Activated CD4-positive, alpha-beta memory T cell treated with anti-CD3 and anti-CD28 coated beads, Interleukin-2, amount 10 ng/mL, durations not matched to agents 7 days and 5 days (primary cell): ENCODE measurements around the gene NUDT8. TPM values are rescaled to one million over a fixed set of nuclear protein-coding genes. Genes with fewer than 3 reads are reported as not detected.

Experiments
- CTCF ChIA-PET: fragments of 350-600 bp; sonication (Branson Sonifier 250); formaldehyde crosslinking; loops from one replicate; lab custom pipeline; 2021; ENCODE audit warnings: antibody characterized with exemption, inconsistent platforms; lab: Charles Lee
- POLR2A ChIA-PET: fragments of 350-600 bp; sonication (Branson Sonifier 250); formaldehyde crosslinking; loops from one replicate; lab custom pipeline; 2021; ENCODE audit warnings: antibody characterized with exemption; lab: Charles Lee
- DNase-seq: peaks from one replicate; pipeline ENCODE4 v3.0.0-alpha.2; 2020
- H3K27ac Mint-ChIP-seq: one replicate; pipeline ENCODE4 v1.8.0; 2021; ENCODE audit warnings: mild to moderate bottlenecking, mixed read lengths
- H3K27me3 Mint-ChIP-seq: one replicate; pipeline ENCODE4 v1.8.0; 2021; ENCODE audit warnings: mixed read lengths
- H3K36me3 Mint-ChIP-seq: one replicate; pipeline ENCODE4 v1.8.0; 2021; ENCODE audit warnings: low read depth, mixed read lengths
- H3K4me1 Mint-ChIP-seq: one replicate; pipeline ENCODE4 v1.8.0; 2021; ENCODE audit warnings: mixed read lengths
- H3K4me3 Mint-ChIP-seq: one replicate; pipeline ENCODE4 v1.8.0; 2021; ENCODE audit warnings: mild to moderate bottlenecking, mixed read lengths
- H3K9me3 Mint-ChIP-seq: one replicate; pipeline ENCODE4 v1.8.0; 2021; ENCODE audit warnings: mixed read lengths
- total RNA-seq, 2 experiments: library from RNA; stranded (reverse); gene quantifications; one replicate each; pipeline ENCODE4 v1.2.3, GENCODE V29; 2021

NUDT8 gene
- total RNA-seq, 2 experiments from 2014 or later: 9.3 to 10.8 TPM

- H3K36me3 Mint-ChIP-seq: peaks cover 29% of the 10 kb centered on the region
- POLR2A ChIA-PET: interaction anchor here (0.8 to 1.7 kb wide), 6 partner anchors 24 to 231 kb away, joined by 3 to 7 read pairs (median 3); partner anchors contain the start of gene ACY3
- H3K4me3 Mint-ChIP-seq: peak within 1 kb of the TSS; percentile 91
These were observed 46.2 kb downstream of the NUDT8 start, which contains the start of gene GSTP1 for GRCh38 chr11:67583247-67584204. Gene GSTP1, plus strand, starts transcription at chr11:67583812. Its CDS starts 32 bp downstream, at chr11:67583844.

GRCh38 chr11:67582011-67582410 lies 47.7 kb downstream of the NUDT8 start:
- POLR2A ChIA-PET: interaction anchor here (1.0 kb wide), 1 partner anchor 27 kb away, joined by 3 read pairs; no protein-coding TSS in a partner anchor
- Mint-ChIP-seq H3K36me3 (peaks cover 22% of the 10 kb centered on the region), H3K27me3 (peaks cover 27% of the 10 kb centered on the region), H3K4me1 (peaks cover 50% of the 10 kb centered on the region), H3K4me3 (peak overlapping the region; percentile 91), H3K27ac (no peak overlapping the region), H3K9me3 (no peaks in the 10 kb centered on the region)
- DNase-seq: no peak
- CTCF ChIA-PET: no interaction called here

More at GRCh38 chr11:67583247-67584204, 46.2 kb downstream of the NUDT8 start, which contains the start of gene GSTP1:
- CTCF ChIA-PET: interaction anchor here (0.7 to 1.4 kb wide), 6 partner anchors 9 to 232 kb away, joined by 3 to 5 read pairs (median 4); no protein-coding TSS in a partner anchor
- H3K9me3 Mint-ChIP-seq: no peaks in the 10 kb centered on the region
- peak; percentile 77 for DNase-seq
- H3K27me3 Mint-ChIP-seq: peaks cover 24% of the 10 kb centered on the region
- peak within 1 kb of the TSS; percentile 65 for H3K27ac Mint-ChIP-seq
- H3K4me1 Mint-ChIP-seq: peaks cover 50% of the 10 kb centered on the region

- Mint-ChIP-seq H3K4me1 (peaks cover 47% of the 10 kb centered on the region), H3K9me3 (no peaks in the 10 kb centered on the region), H3K27me3 (peaks cover 27% of the 10 kb centered on the region), H3K4me3 (no peak overlapping the region), H3K27ac (no peak overlapping the region), H3K36me3 (peaks cover 16% of the 10 kb centered on the region)
- POLR2A ChIA-PET: no interaction called here
- no peak for DNase-seq
- CTCF ChIA-PET: no interaction called here
These were observed 48.3 kb downstream of the NUDT8 start for GRCh38 chr11:67581469-67581868.

- H3K4me3 Mint-ChIP-seq: no peak overlapping the region
- ChIA-PET CTCF (interaction anchor here (1.1 kb wide), 1 partner anchor 14 kb away, joined by 3 read pairs; no protein-coding TSS in a partner anchor), POLR2A (no interaction called here)
- no peaks in the 10 kb centered on the region for H3K36me3 Mint-ChIP-seq
- no peak overlapping the region for H3K27ac Mint-ChIP-seq
- H3K4me1 Mint-ChIP-seq: peaks cover 26% of the 10 kb centered on the region
- peaks cover 36% of the 10 kb centered on the region for H3K27me3 Mint-ChIP-seq
- DNase-seq: no peak
- no peaks in the 10 kb centered on the region for H3K9me3 Mint-ChIP-seq
These were observed 51.8 kb downstream of the NUDT8 start for GRCh38 chr11:67577951-67578350.

Other genes starting within 250 kb of the NUDT8 start
- 10 to 100 TPM; 48.0 to 53.9 TPM for gene RAD9A, start 238.0 kb downstream of the NUDT8 start, total RNA-seq
- gene PPP1CA, start 228.1 kb downstream of the NUDT8 start, total RNA-seq: 100 to 1,000 TPM; 308 to 315 TPM
- 100 to 1,000 TPM; 285 to 310 TPM for gene TBC1D10C, start 225.9 kb downstream of the NUDT8 start, total RNA-seq
- 1 to 10 TPM in 1 of 2 experiments, under 1 TPM in 1; 0.76 to 1.1 TPM for gene CARNS1, start 214.3 kb downstream of the NUDT8 start, total RNA-seq
- 10 to 100 TPM; 56.9 to 57.1 TPM for gene RPS6KB2, start 201.4 kb downstream of the NUDT8 start, total RNA-seq
- 100 to 1,000 TPM; 398 to 401 TPM for gene PTPRCAP, start 192.3 kb downstream of the NUDT8 start, total RNA-seq
- gene CORO1B, start 186.5 kb downstream of the NUDT8 start, total RNA-seq: 100 to 1,000 TPM; 192 to 196 TPM
- gene GPR152, start 177.2 kb downstream of the NUDT8 start, total RNA-seq: not detected
- 1 to 10 TPM; 2.3 to 3.3 TPM for gene CABP4, start 174.6 kb downstream of the NUDT8 start, total RNA-seq
- 10 to 100 TPM; 36.3 to 37.6 TPM for gene TMEM134, start 160.7 kb downstream of the NUDT8 start, total RNA-seq
- gene AIP, start 146.9 kb downstream of the NUDT8 start, total RNA-seq: 100 to 1,000 TPM; 152 to 159 TPM
- gene PITPNM1, start 124.6 kb downstream of the NUDT8 start, total RNA-seq: 100 to 1,000 TPM; 116 to 120 TPM
- 100 to 1,000 TPM; 116 to 119 TPM for gene CDK2AP2, start 121.8 kb downstream of the NUDT8 start, total RNA-seq
- not detected for gene CABP2, start 106.5 kb downstream of the NUDT8 start, total RNA-seq
- gene GSTP1, start 46.1 kb downstream of the NUDT8 start, total RNA-seq: 100 to 1,000 TPM; 195 to 198 TPM
- gene NDUFV1, start 23.0 kb downstream of the NUDT8 start, total RNA-seq: 100 to 1,000 TPM; 174 to 193 TPM
- not detected for gene TBX10, start 9.8 kb upstream of the NUDT8 start, total RNA-seq
- gene ACY3, start 20.8 kb upstream of the NUDT8 start, total RNA-seq: under 1 TPM; 0.18 to 0.25 TPM
- gene ALDH3B2, start 44.7 kb upstream of the NUDT8 start, total RNA-seq: not detected